ENCODE data around the gene ZFP69B.

DNA sequence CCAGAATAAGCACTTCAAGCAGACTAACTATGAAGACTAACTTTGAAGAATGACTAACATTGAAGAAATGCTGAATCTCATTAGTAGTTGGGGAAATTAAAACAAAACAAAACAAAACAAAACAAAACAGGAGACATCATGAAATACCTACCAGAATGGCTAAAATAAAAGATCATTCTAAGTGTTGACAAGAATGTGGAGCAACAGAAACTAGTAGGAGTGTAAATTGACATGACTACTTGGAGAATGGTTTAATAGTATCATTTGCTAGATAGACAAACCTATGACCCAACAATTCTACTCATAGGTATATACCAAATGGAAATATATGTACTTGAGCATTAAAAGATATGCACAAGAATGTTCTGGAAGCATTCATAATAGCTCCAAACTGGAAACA lies 18.9 kb upstream of the ZFP69B start:
- no peak for TF ChIP-seq POLR2AphosphoS5 (IDR thresholded peaks at IDR 0.05)
- TF ChIP-seq, protein P1, sequence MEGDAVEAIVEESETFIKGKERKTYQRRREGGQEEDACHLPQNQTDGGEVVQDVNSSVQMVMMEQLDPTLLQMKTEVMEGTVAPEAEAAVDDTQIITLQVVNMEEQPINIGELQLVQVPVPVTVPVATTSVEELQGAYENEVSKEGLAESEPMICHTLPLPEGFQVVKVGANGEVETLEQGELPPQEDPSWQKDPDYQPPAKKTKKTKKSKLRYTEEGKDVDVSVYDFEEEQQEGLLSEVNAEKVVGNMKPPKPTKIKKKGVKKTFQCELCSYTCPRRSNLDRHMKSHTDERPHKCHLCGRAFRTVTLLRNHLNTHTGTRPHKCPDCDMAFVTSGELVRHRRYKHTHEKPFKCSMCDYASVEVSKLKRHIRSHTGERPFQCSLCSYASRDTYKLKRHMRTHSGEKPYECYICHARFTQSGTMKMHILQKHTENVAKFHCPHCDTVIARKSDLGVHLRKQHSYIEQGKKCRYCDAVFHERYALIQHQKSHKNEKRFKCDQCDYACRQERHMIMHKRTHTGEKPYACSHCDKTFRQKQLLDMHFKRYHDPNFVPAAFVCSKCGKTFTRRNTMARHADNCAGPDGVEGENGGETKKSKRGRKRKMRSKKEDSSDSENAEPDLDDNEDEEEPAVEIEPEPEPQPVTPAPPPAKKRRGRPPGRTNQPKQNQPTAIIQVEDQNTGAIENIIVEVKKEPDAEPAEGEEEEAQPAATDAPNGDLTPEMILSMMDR (IDR thresholded peaks at IDR 0.05), result no peak
- TF ChIP-seq POLR2A (IDR thresholded peaks at IDR 0.05), result no peak
- TF ChIP-seq EP300 (IDR thresholded peaks at IDR 0.05; ENCODE audit: low read depth), result no peak

Data from transverse colon (tissue), 4 donors.